ENCODE results near the gene MORN5.

- TF ChIP-seq CTCF (IDR thresholded peaks at IDR 0.05; ENCODE audit: low read depth, low read length), result no peak
- TF ChIP-seq POLR2A (IDR thresholded peaks at IDR 0.05; ENCODE audit: extremely low read depth, insufficient read length), result no peak
These were observed 67.8 kb downstream of the MORN5 start for GRCh38 chr9:122227575-122227900.
